GM23248 (cell line): ENCODE results near the gene PHB1. TPM values are rescaled to one million over a fixed set of nuclear protein-coding genes. Genes with fewer than 3 reads are reported as not detected.

Experiments used
- DNase-seq: peaks from one replicate; pipeline ENCODE4 v3.0.0-alpha.2; 2015
- H2AFZ ChIP-seq: fragments of 200-600 bp; sonication (generic); 2 replicates; pipeline ENCODE4 v1.6.1; 2016; ENCODE audit warnings: antibody characterized with exemption
- H3F3A ChIP-seq: fragments of 200-600 bp; sonication (generic); 2 replicates; pipeline ENCODE4 v1.6.1; 2016; ENCODE audit warnings: mild to moderate bottlenecking, antibody characterized with exemption, mixed run types; ENCODE audit not compliant: insufficient read depth
- H3K27ac ChIP-seq: fragments of 200-600 bp; sonication (generic); 2 replicates; pipeline ENCODE4 v1.5.1; 2016; ENCODE audit warnings: mild to moderate bottlenecking
- H3K27me3 ChIP-seq: fragments of 200-600 bp; sonication (generic); replicated peaks from 2 replicates; pipeline ENCODE4 v1.6.1; 2016; ENCODE audit warnings: mild to moderate bottlenecking; ENCODE audit not compliant: insufficient read depth
- H3K36me3 ChIP-seq: fragments of 200-600 bp; sonication (generic); 2 replicates; pipeline ENCODE4 v1.6.1; 2016; ENCODE audit warnings: low read depth, mild to moderate bottlenecking
- H3K4me1 ChIP-seq: fragments of 200-600 bp; sonication (generic); 2 replicates; pipeline ENCODE4 v1.6.1; 2016; ENCODE audit warnings: mild to moderate bottlenecking; ENCODE audit not compliant: insufficient read depth
- H3K4me2 ChIP-seq: fragments of 200-600 bp; sonication (generic); one replicate; pipeline ENCODE4 v1.6.1; 2016; ENCODE audit warnings: mild to moderate bottlenecking; ENCODE audit not compliant: unreplicated experiment
- H3K4me3 ChIP-seq: fragments of 200-600 bp; sonication (generic); 2 replicates; pipeline ENCODE4 v1.5.1; 2016; ENCODE audit warnings: mild to moderate bottlenecking
- H3K79me2 ChIP-seq: fragments of 200-600 bp; sonication (generic); 2 replicates; pipeline ENCODE4 v1.6.1; 2016; ENCODE audit warnings: mild to moderate bottlenecking; ENCODE audit not compliant: insufficient read depth
- H3K9ac ChIP-seq: fragments of 200-600 bp; sonication (generic); 2 replicates; pipeline ENCODE4 v1.6.1; 2016; ENCODE audit warnings: mild to moderate bottlenecking
- H3K9me2 ChIP-seq: fragments of 200-600 bp; sonication (generic); 2 replicates; pipeline ENCODE4 v1.6.1; 2016; ENCODE audit warnings: mixed run types, mild to moderate bottlenecking, moderate library complexity; ENCODE audit not compliant: insufficient read depth
- H3K9me3 ChIP-seq: fragments of 200-600 bp; sonication (generic); one replicate; pipeline ENCODE4 v1.6.1; 2017; ENCODE audit warnings: low read depth
- H4K20me1 ChIP-seq: fragments of 200-600 bp; sonication (generic); 2 replicates; pipeline ENCODE4 v1.6.0; 2016; ENCODE audit not compliant: insufficient read depth
- EZH2 ChIP-seq: fragments of 200-600 bp; sonication (generic); IDR thresholded peaks from 2 replicates; pipeline ENCODE4 v1.6.1; 2018; ENCODE audit warnings: antibody characterized with exemption, mild to moderate bottlenecking; ENCODE audit not compliant: insufficient read depth, poor library complexity, severe bottlenecking
- EZH2phosphoT487 ChIP-seq: fragments of 200-600 bp; sonication (generic); IDR thresholded peaks from 2 replicates; pipeline ENCODE4 v1.6.1; 2018; ENCODE audit warnings: antibody characterized with exemption, moderate library complexity, mild to moderate bottlenecking, low read depth; ENCODE audit not compliant: insufficient read depth
- WGBS, 2 experiments: methylation state at CpG; one replicate each; pipeline ENCODE4 v1.1.6; 2015 to 2017; ENCODE audit warnings: low lambda C conversion rate in 2 of 2, low coverage in 1 of 2; ENCODE audit errors: missing lambda C conversion rate in 2 of 2; 5-methylcytosine and 5-hydroxymethylcytosine counted together
- in situ Hi-C: fragments of 300-500 bp; cut with MboI; formaldehyde crosslinking; loops from 2 replicates; pipeline ENCODE4 v1.15.0; 2020
- polyA plus RNA-seq: library from polyadenylated mRNA; unstranded; fragments of >200 nt; fragmentation: Nextera tagmentation; extraction: Ambion mirVana; gene quantifications from 2 replicates; pipeline ENCODE4 v1.2.1, GENCODE V29; 2016
- total RNA-seq: library from RNA; depleted of rRNA; stranded (reverse); fragments of >200 nt; shearing (Covaris generic); gene quantifications from 2 replicates; pipeline ENCODE4 v1.2.3, GENCODE V29; 2014

The PHB1 gene
- total and polyA plus RNA-seq, 2 experiments from 2014 or later = 107 to 177 TPM

DNA sequence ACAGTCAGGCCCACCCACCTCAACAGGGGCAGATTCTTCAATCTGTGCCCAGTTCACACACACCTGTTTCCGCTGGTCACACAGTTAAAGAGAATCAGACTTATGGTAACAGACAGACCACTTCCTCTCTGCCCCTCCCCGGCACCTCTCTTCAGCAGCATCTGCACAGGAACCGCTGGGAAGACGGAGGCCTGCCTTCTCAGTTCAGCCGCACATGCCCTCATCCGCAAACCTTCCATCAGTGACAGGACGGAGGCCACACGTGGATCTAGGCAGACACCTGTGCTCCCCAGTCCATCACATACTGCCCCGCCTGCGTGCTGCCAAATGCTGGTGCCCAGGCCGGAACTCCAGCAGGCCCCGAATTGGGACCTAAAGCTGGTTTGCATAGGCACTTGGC is 10.3 kb downstream of the PHB1 start:
- no peak for TF ChIP-seq EZH2phosphoT487
- no peak for TF ChIP-seq EZH2
- no peak for DNase-seq
- H3K4me3 ChIP-seq = no peak overlapping the region
- no peak overlapping the region for H3K27ac ChIP-seq
- H2AFZ ChIP-seq = no peak overlapping the region
- no peaks in the 10 kb centered on the region for H3K9me2 ChIP-seq
- no peaks in the 10 kb centered on the region for H3K4me1 ChIP-seq
- in situ Hi-C loops = no loop called here
- H3K4me2 ChIP-seq = no peak overlapping the region
- peaks cover 39% of the 10 kb centered on the region for H3K36me3 ChIP-seq
- H3K27me3 ChIP-seq = no peaks in the 10 kb centered on the region
- H3F3A ChIP-seq = 0 out of 2 replicates have a peak, but pooled peaks cover 4% of the 10 kb centered on the region
- no peaks in the 10 kb centered on the region for H3K79me2 ChIP-seq
- no peaks in the 10 kb centered on the region for H4K20me1 ChIP-seq
- H3K9me3 ChIP-seq = no peaks in the 10 kb centered on the region
- 91% methylated on average over 12 of the region's 12 CpGs for WGBS, 2 experiments
- no peak overlapping the region for H3K9ac ChIP-seq

DNA sequence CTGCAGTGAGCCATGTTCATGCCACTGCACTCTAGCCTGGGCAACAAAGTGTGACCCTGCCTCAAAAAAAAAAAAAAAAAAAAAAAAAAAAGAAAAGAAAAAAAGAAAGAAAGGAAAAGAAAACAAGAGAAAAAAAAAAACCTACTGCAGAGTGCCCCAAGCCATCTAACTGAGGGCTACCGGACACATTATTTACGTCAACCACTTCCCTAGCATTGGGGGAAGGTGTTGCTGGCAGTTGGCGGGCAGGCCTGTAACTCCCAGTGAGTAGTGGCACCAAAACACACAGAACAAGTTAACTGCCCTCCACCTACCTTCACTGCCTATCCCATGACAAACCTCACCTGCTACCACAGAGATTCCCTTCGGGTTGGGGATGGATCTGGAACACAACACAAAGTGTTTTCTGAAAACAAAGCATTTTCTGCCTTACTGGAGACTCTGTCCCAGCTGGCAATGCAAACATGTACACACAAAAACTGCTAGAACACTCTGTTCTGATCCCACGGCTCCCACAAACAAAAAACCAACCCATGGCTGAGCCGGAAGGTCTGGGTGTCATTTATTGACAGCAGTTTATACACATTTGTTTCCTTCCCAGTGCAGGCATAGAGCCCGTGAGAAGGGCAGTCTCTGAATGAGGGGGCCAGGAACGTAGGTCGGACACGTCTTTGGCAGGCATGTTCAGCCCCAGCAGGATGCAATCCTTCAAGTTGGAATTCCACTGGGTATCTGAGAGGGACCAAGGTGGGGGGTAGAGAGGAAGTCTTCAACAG is 11.0 kb downstream of the PHB1 start:
- 60 to 63% methylated on average over 10 of the region's 10 CpGs for WGBS, 2 experiments
- no peak overlapping the region for H3K27ac ChIP-seq
- TF ChIP-seq EZH2phosphoT487 (no peak), EZH2 (no peak)
- H3K79me2 ChIP-seq = no peaks in the 10 kb centered on the region
- no peaks in the 10 kb centered on the region for H3K4me1 ChIP-seq
- H3K4me2 ChIP-seq = no peak overlapping the region
- H3K4me3 ChIP-seq = no peak overlapping the region
- H3K36me3 ChIP-seq = peaks cover 34% of the 10 kb centered on the region
- in situ Hi-C loops = no loop called here
- no peak overlapping the region for H2AFZ ChIP-seq
- H3K9me2 ChIP-seq = no peaks in the 10 kb centered on the region
- no peaks in the 10 kb centered on the region for H3K9me3 ChIP-seq
- H3K27me3 ChIP-seq = no peaks in the 10 kb centered on the region
- no peak for DNase-seq
- H3F3A ChIP-seq = 0 out of 2 replicates have a peak, but pooled peaks cover 2% of the 10 kb centered on the region
- no peaks in the 10 kb centered on the region for H4K20me1 ChIP-seq
- H3K9ac ChIP-seq = no peak overlapping the region

GRCh38 chr17:49402706-49403105 is 12.0 kb downstream of the PHB1 start:
- WGBS, 2 experiments = 78% methylated on average over 6 of the region's 6 CpGs
- H3K27me3 ChIP-seq = no peaks in the 10 kb centered on the region
- no peaks in the 10 kb centered on the region for H3K9me2 ChIP-seq
- no peak for DNase-seq
- H3K4me3 ChIP-seq = no peak overlapping the region
- H2AFZ ChIP-seq = no peak overlapping the region
- H3K4me1 ChIP-seq = no peaks in the 10 kb centered on the region
- H3K4me2 ChIP-seq = no peak overlapping the region
- no peak overlapping the region for H3K27ac ChIP-seq
- in situ Hi-C loops = no loop called here
- H3K9ac ChIP-seq = no peak overlapping the region
- no peaks in the 10 kb centered on the region for H3K9me3 ChIP-seq
- TF ChIP-seq EZH2phosphoT487 (no peak), EZH2 (no peak)
- peaks cover 29% of the 10 kb centered on the region for H3K36me3 ChIP-seq
- no peaks in the 10 kb centered on the region for H4K20me1 ChIP-seq
- H3F3A ChIP-seq = no peaks in the 10 kb centered on the region
- no peaks in the 10 kb centered on the region for H3K79me2 ChIP-seq

GRCh38 chr17:49401971-49402611 is 12.6 kb downstream of the PHB1 start:
- Histone ChIP-seq H3K9me3 (no peaks in the 10 kb centered on the region), H3K4me3 (no peak overlapping the region), H3K36me3 (peaks cover 23% of the 10 kb centered on the region; the same call in 1 of the 2 replicates), H3K9ac (no peak overlapping the region), H3K4me2 (no peak overlapping the region), H3K4me1 (no peaks in the 10 kb centered on the region), H4K20me1 (no peaks in the 10 kb centered on the region), H3K9me2 (no peaks in the 10 kb centered on the region), H3K27me3 (no peaks in the 10 kb centered on the region), H2AFZ (no peak overlapping the region), H3F3A (no peaks in the 10 kb centered on the region), H3K79me2 (no peaks in the 10 kb centered on the region), H3K27ac (no peak overlapping the region)
- in situ Hi-C loops = no loop called here
- WGBS, 2 experiments = 91% methylated on average over 6 of the region's 6 CpGs
- DNase-seq = no peak
- TF ChIP-seq EZH2phosphoT487 (no peak), EZH2 (no peak)
